HCT116 (cell line): ENCODE results near the gene MX2. TPM values are rescaled to one million over a fixed set of nuclear protein-coding genes. Genes with fewer than 3 reads are reported as not detected.

Experiments
- ATAC-seq: fragments of 200-7000 bp; cut with Tn5 transposase; 2 replicates; pipeline ENCODE4 v1.9.1; 2020; ENCODE audit warnings: mild to moderate bottlenecking, moderate library complexity
- BruUV-seq: library from RNA; stranded (reverse); fragments of 400-500 nt; replicated peaks from 2 replicates; lab custom pipeline; 2021; lab: Mats Ljungman, UMichigan
- CTCF ChIA-PET: fragments of 300-600 bp; sonication (Branson Sonifier 250); formaldehyde crosslinking; loops from one replicate; lab custom pipeline; 2021; ENCODE audit warnings: antibody characterized with exemption; lab: Charles Lee
- POLR2A ChIA-PET: fragments of 300-600, 350-600 bp; sonication (Branson Sonifier 250); formaldehyde crosslinking; loops from one replicate; lab custom pipeline; 2021; ENCODE audit warnings: antibody characterized with exemption; lab: Charles Lee
- RAD21 ChIA-PET, 2 experiments: fragments of 300-600 bp; sonication (Branson Sonifier 250); formaldehyde crosslinking; loops; one replicate each; lab custom pipeline; 2023; ENCODE audit warnings: low total read pairs in 2 of 2; ENCODE audit not compliant: uncharacterized antibody in 2 of 2, unreplicated experiment in 2 of 2, low non-redundant PET in 1 of 2; lab: Charles Lee
- DNase-seq: peaks from one replicate; pipeline ENCODE4 v3.0.0-alpha.2; 2010; ENCODE audit warnings: low read depth, low spot score
- H2AFZ ChIP-seq: fragments of 200-600 bp; shearing (Covaris generic), sonication (generic); 2 replicates; pipeline ENCODE4 v1.6.1; 2017; ENCODE audit warnings: low read depth, mixed run types, mixed read lengths, antibody characterized with exemption, low read length; ENCODE audit not compliant: poor library complexity, severe bottlenecking
- H3K27ac ChIP-seq: 2 replicates; pipeline ENCODE4 v1.5.1; 2012; ENCODE audit warnings: low read depth, low read length
- H3K27me3 ChIP-seq: fragments of 200-600 bp; sonication (generic); 2 replicates; pipeline ENCODE4 v1.6.1; 2016; ENCODE audit warnings: mixed run types, low read length, mixed read lengths; ENCODE audit not compliant: insufficient read depth
- H3K36me3 ChIP-seq, 2 experiments: fragments of 200-500 bp in 1 of 2; fragments of 200-600 bp in 1 of 2; sonication (Bioruptor generic) in 1 of 2; sonication (generic) in 1 of 2; 2 replicates each; pipeline versions ENCODE4 v1.5.1 to v1.6.1; 2014 to 2016; ENCODE audit warnings: low read length in 2 of 2, inconsistent platforms in 1 of 2, mixed read lengths in 1 of 2, mixed run types in 1 of 2; ENCODE audit not compliant: insufficient read depth in 2 of 2, control insufficient read depth in 1 of 2
- H3K4me1 ChIP-seq, 2 experiments: fragments of 200-600 bp in 1 of 2; sonication (generic) in 1 of 2; 2 replicates each; pipeline versions ENCODE4 v1.5.1 to v1.6.1; 2012 to 2017; ENCODE audit warnings: low read length in 2 of 2, inconsistent platforms in 1 of 2, mild to moderate bottlenecking in 1 of 2, mixed read lengths in 1 of 2, mixed run types in 1 of 2, moderate library complexity in 1 of 2; ENCODE audit not compliant: insufficient read depth in 2 of 2, control insufficient read depth in 1 of 2
- H3K4me2 ChIP-seq: fragments of 200-600 bp; sonication (generic); 2 replicates; pipeline ENCODE4 v1.6.1; 2017; ENCODE audit warnings: mixed run types, low read length, mixed read lengths
- H3K4me3 ChIP-seq, 2 experiments: fragments of 200-600 bp in 1 of 2; sonication (generic) in 1 of 2; replicated peaks in 1 of 2; 2 replicates each; pipeline ENCODE4 v1.5.1; 2011 to 2016; ENCODE audit warnings: low read length in 2 of 2, control low read depth in 1 of 2, low read depth in 1 of 2, mild to moderate bottlenecking in 1 of 2, mixed read lengths in 1 of 2, mixed run types in 1 of 2
- H3K79me2 ChIP-seq: fragments of 200-600 bp; sonication (generic); 2 replicates; pipeline ENCODE4 v1.6.1; 2017; ENCODE audit warnings: mild to moderate bottlenecking, mixed run types, low read length, moderate library complexity, mixed read lengths; ENCODE audit not compliant: insufficient read depth
- H3K9ac ChIP-seq: fragments of 200-600 bp; sonication (generic); 2 replicates; pipeline ENCODE4 v1.6.1; 2016; ENCODE audit warnings: low read length, mixed read lengths
- H3K9me2 ChIP-seq: fragments of 200-600 bp; sonication (generic), shearing (Covaris generic); 2 replicates; pipeline ENCODE4 v1.6.1; 2017; ENCODE audit warnings: mixed run types, mild to moderate bottlenecking, moderate library complexity; ENCODE audit not compliant: insufficient read depth
- H3K9me3 ChIP-seq, 2 experiments: fragments of 200-500 bp in 1 of 2; fragments of 200-600 bp in 1 of 2; sonication (Bioruptor generic) in 1 of 2; sonication (generic) in 1 of 2; 2 replicates each; pipeline ENCODE4 v1.6.1; 2014 to 2017; ENCODE audit warnings: low read length in 2 of 2, mixed read lengths in 2 of 2, inconsistent platforms in 1 of 2, low read depth in 1 of 2, mild to moderate bottlenecking in 1 of 2, mixed run types in 1 of 2, moderate library complexity in 1 of 2; ENCODE audit not compliant: control insufficient read depth in 1 of 2, insufficient read depth in 1 of 2
- H4K20me1 ChIP-seq: fragments of 200-600 bp; sonication (generic), shearing (Covaris generic); 2 replicates; pipeline ENCODE4 v1.6.1; 2017; ENCODE audit warnings: mixed run types, mild to moderate bottlenecking, moderate library complexity; ENCODE audit not compliant: insufficient read depth
- CBX3 ChIP-seq: IDR thresholded peaks from 2 replicates; pipeline ENCODE4 v1.6.1; 2012; ENCODE audit warnings: low read depth
- CEBPB ChIP-seq: IDR thresholded peaks from 2 replicates; pipeline ENCODE4 v1.6.1; 2012; ENCODE audit warnings: low read depth
- EZH2 ChIP-seq: fragments of 200-600 bp; sonication (generic); IDR thresholded peaks from 2 replicates; pipeline ENCODE4 v1.6.1; 2017; ENCODE audit warnings: antibody characterized with exemption, mixed run types
- FOSL1 ChIP-seq: IDR thresholded peaks from 2 replicates; pipeline ENCODE4 v1.6.1; 2012; ENCODE audit warnings: low read depth
- POLR2A ChIP-seq: IDR thresholded peaks from 2 replicates; pipeline ENCODE4 v1.7.0; 2011; ENCODE audit warnings: borderline replicate concordance; ENCODE audit not compliant: insufficient read depth, insufficient read length; ENCODE audit errors: extremely low read depth
- RAD21 ChIP-seq: IDR thresholded peaks from 2 replicates; pipeline ENCODE4 v1.6.1; 2012; ENCODE audit warnings: low read depth, mild to moderate bottlenecking
- SIN3A ChIP-seq: IDR thresholded peaks from 2 replicates; pipeline ENCODE4 v1.6.1; 2012; ENCODE audit warnings: low read depth
- SRF ChIP-seq: IDR thresholded peaks from 2 replicates; pipeline ENCODE4 v1.6.1; 2012; ENCODE audit warnings: low read depth
- ZFX ChIP-seq: fragments of 450-650 bp; IDR thresholded peaks from 2 replicates; pipeline ENCODE4 v1.6.1; 2017
- ZNF274 ChIP-seq: fragments of 200-500 bp; sonication (Bioruptor generic); IDR thresholded peaks from 2 replicates; pipeline ENCODE4 v1.6.1; 2014; ENCODE audit warnings: mild to moderate bottlenecking, low read depth, low read length, inconsistent platforms
- intact Hi-C: fragments of 100-400 bp; cut with micrococcal nuclease; formaldehyde crosslinking; loops from 2 replicates; pipeline ENCODE4 v1.10.0; 2022
- total RNA-seq: library from RNA; stranded (reverse); gene quantifications from one replicate; pipeline ENCODE4 v1.2.1, GENCODE V29; 2021; ENCODE audit not compliant: unreplicated experiment
- TF ChIP-seq, protein P1 (sequence below): IDR thresholded peaks from 2 replicates; pipeline ENCODE4 v1.6.1; 2012; ENCODE audit warnings: low read depth
- TF ChIP-seq, protein P2 (sequence below), 3 experiments: fragments of 200-600 bp in 1 of 3; sonication (generic) in 1 of 3; IDR thresholded peaks in 2 of 3; conservative IDR thresholded peaks in 1 of 3; 2 replicates each; pipeline ENCODE4 v1.5.1; 2012 to 2017; ENCODE audit warnings: low read depth in 2 of 3, low read length in 2 of 3, antibody characterized with exemption in 1 of 3, borderline replicate concordance in 1 of 3, control low read depth in 1 of 3, mild to moderate bottlenecking in 1 of 3, mixed read lengths in 1 of 3, mixed run types in 1 of 3, moderate library complexity in 1 of 3; ENCODE audit not compliant: insufficient read depth in 1 of 3
- TF ChIP-seq, protein P3 (sequence below): IDR thresholded peaks from 2 replicates; pipeline ENCODE4 v1.6.1; 2012

Gene MX2
- total RNA-seq, 1 experiment from 2014 or later: 0.22 TPM

DNA sequence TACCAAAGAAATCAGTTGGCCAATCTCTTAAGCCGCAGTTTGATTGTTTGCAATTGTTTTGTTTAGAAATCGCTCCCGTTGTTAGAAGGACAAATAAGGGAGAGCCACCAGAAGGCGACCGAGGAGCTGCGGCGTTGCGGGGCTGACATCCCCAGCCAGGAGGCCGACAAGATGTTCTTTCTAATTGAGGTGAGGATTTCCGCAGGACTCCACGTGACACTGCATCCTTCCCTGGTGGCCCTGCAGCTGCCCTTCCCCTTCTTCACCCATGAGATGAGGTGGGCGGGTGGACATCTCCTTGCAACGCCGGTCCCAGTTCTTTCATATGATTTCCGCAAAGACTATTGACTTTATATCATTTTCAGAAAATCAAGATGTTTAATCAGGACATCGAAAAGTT is 37.0 kb downstream of the MX2 start:
- Histone ChIP-seq H3K4me1 (no peaks in the 10 kb centered on the region), H3K4me3 (no peak overlapping the region), H3K4me2 (no peak overlapping the region), H3K9me2 (no peaks in the 10 kb centered on the region), H3K79me2 (no peaks in the 10 kb centered on the region), H3K36me3 (no peaks in the 10 kb centered on the region), H3K9me3 (no peaks in the 10 kb centered on the region), H4K20me1 (no peaks in the 10 kb centered on the region), H2AFZ (no peak overlapping the region), H3K27me3 (peaks cover 65% of the 10 kb centered on the region), H3K9ac (no peak overlapping the region), H3K27ac (no peak overlapping the region)
- POLR2A ChIA-PET: no interaction called here
- intact Hi-C loops: no loop called here
- CTCF ChIA-PET: no interaction called here
- TF ChIP-seq CBX3 (no peak), ZNF274 (no peak), RAD21 (no peak), SRF (no peak), EZH2 (no peak), SIN3A (no peak), CEBPB (no peak), POLR2A (no peak), ZFX (no peak), FOSL1 (no peak)
- TF ChIP-seq, protein P1, sequence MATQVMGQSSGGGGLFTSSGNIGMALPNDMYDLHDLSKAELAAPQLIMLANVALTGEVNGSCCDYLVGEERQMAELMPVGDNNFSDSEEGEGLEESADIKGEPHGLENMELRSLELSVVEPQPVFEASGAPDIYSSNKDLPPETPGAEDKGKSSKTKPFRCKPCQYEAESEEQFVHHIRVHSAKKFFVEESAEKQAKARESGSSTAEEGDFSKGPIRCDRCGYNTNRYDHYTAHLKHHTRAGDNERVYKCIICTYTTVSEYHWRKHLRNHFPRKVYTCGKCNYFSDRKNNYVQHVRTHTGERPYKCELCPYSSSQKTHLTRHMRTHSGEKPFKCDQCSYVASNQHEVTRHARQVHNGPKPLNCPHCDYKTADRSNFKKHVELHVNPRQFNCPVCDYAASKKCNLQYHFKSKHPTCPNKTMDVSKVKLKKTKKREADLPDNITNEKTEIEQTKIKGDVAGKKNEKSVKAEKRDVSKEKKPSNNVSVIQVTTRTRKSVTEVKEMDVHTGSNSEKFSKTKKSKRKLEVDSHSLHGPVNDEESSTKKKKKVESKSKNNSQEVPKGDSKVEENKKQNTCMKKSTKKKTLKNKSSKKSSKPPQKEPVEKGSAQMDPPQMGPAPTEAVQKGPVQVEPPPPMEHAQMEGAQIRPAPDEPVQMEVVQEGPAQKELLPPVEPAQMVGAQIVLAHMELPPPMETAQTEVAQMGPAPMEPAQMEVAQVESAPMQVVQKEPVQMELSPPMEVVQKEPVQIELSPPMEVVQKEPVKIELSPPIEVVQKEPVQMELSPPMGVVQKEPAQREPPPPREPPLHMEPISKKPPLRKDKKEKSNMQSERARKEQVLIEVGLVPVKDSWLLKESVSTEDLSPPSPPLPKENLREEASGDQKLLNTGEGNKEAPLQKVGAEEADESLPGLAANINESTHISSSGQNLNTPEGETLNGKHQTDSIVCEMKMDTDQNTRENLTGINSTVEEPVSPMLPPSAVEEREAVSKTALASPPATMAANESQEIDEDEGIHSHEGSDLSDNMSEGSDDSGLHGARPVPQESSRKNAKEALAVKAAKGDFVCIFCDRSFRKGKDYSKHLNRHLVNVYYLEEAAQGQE: no peak
- TF ChIP-seq, protein P2, sequence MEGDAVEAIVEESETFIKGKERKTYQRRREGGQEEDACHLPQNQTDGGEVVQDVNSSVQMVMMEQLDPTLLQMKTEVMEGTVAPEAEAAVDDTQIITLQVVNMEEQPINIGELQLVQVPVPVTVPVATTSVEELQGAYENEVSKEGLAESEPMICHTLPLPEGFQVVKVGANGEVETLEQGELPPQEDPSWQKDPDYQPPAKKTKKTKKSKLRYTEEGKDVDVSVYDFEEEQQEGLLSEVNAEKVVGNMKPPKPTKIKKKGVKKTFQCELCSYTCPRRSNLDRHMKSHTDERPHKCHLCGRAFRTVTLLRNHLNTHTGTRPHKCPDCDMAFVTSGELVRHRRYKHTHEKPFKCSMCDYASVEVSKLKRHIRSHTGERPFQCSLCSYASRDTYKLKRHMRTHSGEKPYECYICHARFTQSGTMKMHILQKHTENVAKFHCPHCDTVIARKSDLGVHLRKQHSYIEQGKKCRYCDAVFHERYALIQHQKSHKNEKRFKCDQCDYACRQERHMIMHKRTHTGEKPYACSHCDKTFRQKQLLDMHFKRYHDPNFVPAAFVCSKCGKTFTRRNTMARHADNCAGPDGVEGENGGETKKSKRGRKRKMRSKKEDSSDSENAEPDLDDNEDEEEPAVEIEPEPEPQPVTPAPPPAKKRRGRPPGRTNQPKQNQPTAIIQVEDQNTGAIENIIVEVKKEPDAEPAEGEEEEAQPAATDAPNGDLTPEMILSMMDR (IDR thresholded peaks at IDR 0.05 in 2 of 3, conservative IDR thresholded peaks at IDR 0.05 in 1 of 3; ENCODE audit: borderline replicate concordance in 1 of 3, insufficient read depth in 1 of 3, low read depth in 2 of 3, low read length in 2 of 3): no peak
- TF ChIP-seq, protein P3, sequence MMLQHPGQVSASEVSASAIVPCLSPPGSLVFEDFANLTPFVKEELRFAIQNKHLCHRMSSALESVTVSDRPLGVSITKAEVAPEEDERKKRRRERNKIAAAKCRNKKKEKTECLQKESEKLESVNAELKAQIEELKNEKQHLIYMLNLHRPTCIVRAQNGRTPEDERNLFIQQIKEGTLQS: no peak
- RAD21 ChIA-PET: no interaction called here
- no peak for DNase-seq
- no TSS peak for BruUV-seq
- ATAC-seq: no peak
